Measurements from ENCODE around the gene TFB2M.
A peak's percentile ranks its signal among the peaks of the same experiment; 100 is the strongest.

The TFB2M gene

GRCh38 chr1:246511203-246511602 lies 54.9 kb downstream of the TFB2M start:
- H3K36me3 ChIP-seq (ENCODE audit: control insufficient read depth, insufficient read depth, low read length), result no peaks in the 10 kb centered on the region
- TF ChIP-seq, protein P1, sequence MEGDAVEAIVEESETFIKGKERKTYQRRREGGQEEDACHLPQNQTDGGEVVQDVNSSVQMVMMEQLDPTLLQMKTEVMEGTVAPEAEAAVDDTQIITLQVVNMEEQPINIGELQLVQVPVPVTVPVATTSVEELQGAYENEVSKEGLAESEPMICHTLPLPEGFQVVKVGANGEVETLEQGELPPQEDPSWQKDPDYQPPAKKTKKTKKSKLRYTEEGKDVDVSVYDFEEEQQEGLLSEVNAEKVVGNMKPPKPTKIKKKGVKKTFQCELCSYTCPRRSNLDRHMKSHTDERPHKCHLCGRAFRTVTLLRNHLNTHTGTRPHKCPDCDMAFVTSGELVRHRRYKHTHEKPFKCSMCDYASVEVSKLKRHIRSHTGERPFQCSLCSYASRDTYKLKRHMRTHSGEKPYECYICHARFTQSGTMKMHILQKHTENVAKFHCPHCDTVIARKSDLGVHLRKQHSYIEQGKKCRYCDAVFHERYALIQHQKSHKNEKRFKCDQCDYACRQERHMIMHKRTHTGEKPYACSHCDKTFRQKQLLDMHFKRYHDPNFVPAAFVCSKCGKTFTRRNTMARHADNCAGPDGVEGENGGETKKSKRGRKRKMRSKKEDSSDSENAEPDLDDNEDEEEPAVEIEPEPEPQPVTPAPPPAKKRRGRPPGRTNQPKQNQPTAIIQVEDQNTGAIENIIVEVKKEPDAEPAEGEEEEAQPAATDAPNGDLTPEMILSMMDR (IDR thresholded peaks at IDR 0.05; ENCODE audit: insufficient read depth, low read length, poor library complexity, severe bottlenecking), result no peak
- DNase-seq (ENCODE audit: extremely low read depth, insufficient read length), result no peak
- H3K27me3 ChIP-seq (replicated peaks; ENCODE audit: control insufficient read depth, insufficient read depth, low read length), result no peaks in the 10 kb centered on the region
- H3K4me3 ChIP-seq (replicated peaks; ENCODE audit: low read depth, low read length), result no peak overlapping the region

GRCh38 chr1:246510147-246511030 lies 55.7 kb downstream of the TFB2M start:
- H3K4me3 ChIP-seq (replicated peaks; ENCODE audit: low read depth, low read length), result no peak overlapping the region
- H3K36me3 ChIP-seq (ENCODE audit: control insufficient read depth, insufficient read depth, low read length), result no peaks in the 10 kb centered on the region
- no peak for DNase-seq (ENCODE audit: extremely low read depth, insufficient read length)

DNA sequence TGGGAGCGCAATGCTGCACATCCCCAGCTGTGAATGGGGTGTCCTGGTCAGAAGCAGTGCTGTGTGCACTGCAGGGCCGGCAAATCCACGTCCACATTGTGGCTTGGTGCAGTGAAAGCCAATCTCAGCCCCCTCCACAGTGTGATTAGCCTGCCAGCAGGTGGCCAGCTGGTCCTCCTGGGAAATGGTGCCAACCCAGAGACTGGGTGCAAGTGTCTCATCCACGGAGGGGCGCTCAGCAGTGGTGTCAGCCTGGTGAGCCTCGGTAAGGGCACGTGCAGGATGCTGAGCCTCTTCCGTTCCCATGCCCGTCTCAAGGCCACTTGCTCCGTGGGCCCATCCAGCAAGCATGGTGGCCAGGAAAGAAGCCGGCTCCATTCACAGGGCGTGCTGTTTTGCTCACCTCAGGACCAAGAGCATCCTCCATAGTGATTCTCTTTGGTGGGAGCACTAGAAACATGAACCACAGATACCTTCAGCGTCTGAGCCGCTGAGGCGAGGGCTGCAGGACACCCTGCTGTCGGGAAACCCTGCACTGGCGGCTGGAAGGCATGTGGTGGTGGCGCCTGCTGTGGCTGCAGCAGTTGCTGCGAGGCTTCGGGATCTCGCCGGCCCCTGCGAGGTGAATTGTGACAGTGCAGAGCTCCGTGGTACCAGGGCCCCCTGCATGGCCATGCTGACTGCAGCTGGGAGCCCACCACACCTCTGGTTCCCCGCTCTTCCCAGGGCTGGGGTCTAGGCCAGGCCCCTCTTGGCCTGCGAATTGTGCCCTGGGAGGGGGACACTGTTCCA lies 57.0 kb downstream of the TFB2M start:
- no peak for DNase-seq (ENCODE audit: extremely low read depth, insufficient read length)
- Histone ChIP-seq H3K36me3 (ENCODE audit: control insufficient read depth, insufficient read depth, low read length) (no peaks in the 10 kb centered on the region), H3K4me3 (replicated peaks; ENCODE audit: low read depth, low read length) (no peak overlapping the region), H3K27me3 (replicated peaks; ENCODE audit: control insufficient read depth, insufficient read depth, low read length) (no peaks in the 10 kb centered on the region)
- TF ChIP-seq, protein P1 (IDR thresholded peaks at IDR 0.05; ENCODE audit: insufficient read depth, low read length, poor library complexity, severe bottlenecking), result no peak

More at GRCh38 chr1:246510147-246511030, 55.7 kb downstream of the TFB2M start:
- TF ChIP-seq, protein P1 (IDR thresholded peaks at IDR 0.05; ENCODE audit: insufficient read depth, low read length, poor library complexity, severe bottlenecking), result no peak
- H3K27me3 ChIP-seq (replicated peaks; ENCODE audit: control insufficient read depth, insufficient read depth, low read length), result no peaks in the 10 kb centered on the region

DNA sequence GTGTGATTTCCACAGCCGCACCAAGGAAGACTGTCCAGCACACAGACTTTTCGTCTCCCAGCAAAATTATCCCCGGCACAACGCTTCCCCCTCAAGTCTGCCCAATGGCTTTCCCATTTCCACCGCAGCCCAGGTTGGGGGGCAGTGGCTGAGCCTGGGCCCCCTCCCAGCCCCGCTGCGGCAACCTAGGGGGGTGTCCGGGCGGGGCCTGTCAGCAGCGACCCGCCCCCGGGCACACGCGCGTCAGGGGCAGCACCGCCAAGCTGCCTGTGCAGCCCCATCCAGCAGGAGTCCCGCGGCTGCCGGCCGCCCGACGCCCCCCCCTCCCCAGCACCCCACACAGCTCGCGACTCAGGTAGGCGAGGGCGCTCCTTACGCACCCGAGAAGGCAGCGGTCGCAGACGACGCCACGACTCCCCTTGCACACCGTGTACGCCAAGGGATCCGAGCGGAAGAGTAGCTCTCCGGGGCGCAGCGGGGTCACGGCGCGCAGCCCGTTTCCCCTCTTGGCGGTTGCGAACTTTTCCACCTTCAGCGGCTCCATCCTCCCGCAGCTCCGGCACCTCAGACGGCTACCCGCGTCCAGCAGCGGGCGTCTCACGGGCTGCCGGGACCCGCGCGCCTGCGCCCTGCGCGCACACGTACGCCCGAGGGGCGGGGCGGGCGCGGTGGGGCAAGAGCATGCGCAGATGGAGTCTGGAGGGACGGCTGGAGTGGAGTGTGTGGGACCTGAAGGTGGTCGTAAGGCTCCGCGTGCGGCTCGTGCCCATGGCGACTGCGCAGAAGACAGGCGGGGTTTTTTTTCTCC lies 59.2 kb downstream of the TFB2M start, which contains the start of gene SMYD3:
Gene SMYD3 (minus strand): TSS at position 606 of the 808 bp plus-strand sequence.
- H3K4me3 ChIP-seq (replicated peaks; ENCODE audit: low read depth, low read length), result peak within 1 kb of the TSS; percentile 78
- no peaks in the 10 kb centered on the region for H3K36me3 ChIP-seq (ENCODE audit: control insufficient read depth, insufficient read depth, low read length)
- H3K27me3 ChIP-seq (replicated peaks; ENCODE audit: control insufficient read depth, insufficient read depth, low read length), result no peaks in the 10 kb centered on the region
- TF ChIP-seq, protein P1 (IDR thresholded peaks at IDR 0.05; ENCODE audit: insufficient read depth, low read length, poor library complexity, severe bottlenecking), result peak; percentile 20
- DNase-seq (ENCODE audit: extremely low read depth, insufficient read length), result peak; percentile 90

- peak overlapping the region; percentile 78 for H3K4me3 ChIP-seq (replicated peaks; ENCODE audit: low read depth, low read length)
- H3K27me3 ChIP-seq (replicated peaks; ENCODE audit: control insufficient read depth, insufficient read depth, low read length), result no peaks in the 10 kb centered on the region
- TF ChIP-seq, protein P1 (IDR thresholded peaks at IDR 0.05; ENCODE audit: insufficient read depth, low read length, poor library complexity, severe bottlenecking), result no peak
- no peaks in the 10 kb centered on the region for H3K36me3 ChIP-seq (ENCODE audit: control insufficient read depth, insufficient read depth, low read length)
- no peak for DNase-seq (ENCODE audit: extremely low read depth, insufficient read length)
Observed at GRCh38 chr1:246506367-246506673, 59.7 kb downstream of the TFB2M start.
